Endothelial cell of umbilical vein (primary cell): Measurements from ENCODE around the gene LMF1. TPM values are rescaled to one million over a fixed set of nuclear protein-coding genes. Genes with fewer than 3 reads are reported as not detected.

ENCODE experiments used
- BruUV-seq: library from RNA; stranded (reverse); fragments of 400-500 nt; replicated peaks from 2 replicates; lab custom pipeline; 2021; lab: Mats Ljungman, UMichigan
- CTCF ChIA-PET: fragments of 300-600, 350-600 bp; sonication (Branson Sonifier 250); formaldehyde crosslinking; loops from one replicate; lab custom pipeline; 2021; ENCODE audit warnings: antibody characterized with exemption, inconsistent platforms; lab: Charles Lee
- POLR2A ChIA-PET: fragments of 300-600, 350-600 bp; sonication (Branson Sonifier 250); formaldehyde crosslinking; loops from one replicate; lab custom pipeline; 2021; ENCODE audit warnings: antibody characterized with exemption, inconsistent platforms; lab: Charles Lee
- DNase-seq: peaks from one replicate; pipeline ENCODE4 v3.0.0-alpha.2; 2011; ENCODE audit warnings: low read depth, low spot score
- FAIRE-seq: peaks from 2 replicates; lab custom pipeline; 2011; peaks lifted over from hg19 to GRCh38; lab: Jason Lieb, UNC
- H2AFZ ChIP-seq: 2 replicates; pipeline ENCODE4 v1.6.0; 2012; ENCODE audit warnings: low read depth, low read length, control low read depth, inconsistent platforms
- H3K27ac ChIP-seq: 2 replicates; pipeline ENCODE4 v1.5.1; 2011; ENCODE audit warnings: low read depth, mild to moderate bottlenecking, control low read depth, low read length, moderate library complexity; ENCODE audit not compliant: insufficient read depth
- H3K27me3 ChIP-seq, 2 experiments: 2 replicates each; pipeline versions ENCODE4 v1.6.0 to v1.6.1; 2011; ENCODE audit warnings: low read length in 2 of 2, mixed read lengths in 1 of 2; ENCODE audit not compliant: control insufficient read depth in 2 of 2, insufficient read depth in 2 of 2
- H3K36me3 ChIP-seq, 2 experiments: 2 replicates in 1 of 2; 3 replicates in 1 of 2; pipeline ENCODE4 v1.5.1; 2011; ENCODE audit warnings: low read length in 2 of 2, mild to moderate bottlenecking in 1 of 2, moderate library complexity in 1 of 2; ENCODE audit not compliant: control insufficient read depth in 2 of 2, insufficient read depth in 2 of 2; ENCODE audit errors: extremely low read depth in 1 of 2
- H3K4me1 ChIP-seq: 3 replicates; pipeline ENCODE4 v1.5.1; 2011; ENCODE audit warnings: mild to moderate bottlenecking, low read length; ENCODE audit not compliant: control insufficient read depth, insufficient read depth; ENCODE audit errors: extremely low read depth
- H3K4me2 ChIP-seq: 2 replicates; pipeline ENCODE4 v1.6.1; 2011; ENCODE audit warnings: low read length, control low read depth, mixed read lengths; ENCODE audit not compliant: insufficient read depth
- H3K4me3 ChIP-seq, 3 experiments: fragments of 200-600 bp in 1 of 3; sonication (generic), shearing (Covaris generic) in 1 of 3; replicated peaks in 1 of 3; 2 replicates each; pipeline ENCODE4 v1.5.1; 2011 to 2016; ENCODE audit warnings: control low read depth in 3 of 3, low read length in 3 of 3, mild to moderate bottlenecking in 2 of 3, inconsistent platforms in 1 of 3, low read depth in 1 of 3, moderate library complexity in 1 of 3; ENCODE audit not compliant: insufficient read depth in 1 of 3
- H3K79me2 ChIP-seq: 2 replicates; pipeline ENCODE4 v1.6.0; 2012; ENCODE audit warnings: low read length, inconsistent platforms; ENCODE audit not compliant: control insufficient read depth, insufficient read depth
- H3K9ac ChIP-seq: replicated peaks from 2 replicates; pipeline ENCODE3; 2011; ENCODE audit warnings: low read length, control low read depth; ENCODE audit not compliant: insufficient read depth; ENCODE audit errors: extremely low read depth
- H3K9me1 ChIP-seq: replicated peaks from 3 replicates; pipeline ENCODE4 v1.6.0; 2011; ENCODE audit warnings: mild to moderate bottlenecking, low read length; ENCODE audit not compliant: control insufficient read depth, insufficient read depth; ENCODE audit errors: extremely low read depth
- H3K9me3 ChIP-seq: replicated peaks from 2 replicates; pipeline ENCODE4 v1.5.1; 2012; ENCODE audit warnings: low read length, inconsistent platforms; ENCODE audit not compliant: control insufficient read depth, insufficient read depth
- H4K20me1 ChIP-seq: replicated peaks from 2 replicates; pipeline ENCODE3; 2011; ENCODE audit warnings: mild to moderate bottlenecking, low read length; ENCODE audit not compliant: control insufficient read depth, insufficient read depth; ENCODE audit errors: extremely low read depth
- EZH2 ChIP-seq: IDR thresholded peaks from 2 replicates; pipeline ENCODE4 v1.6.1; 2012; ENCODE audit warnings: borderline replicate concordance, low read depth, mild to moderate bottlenecking, moderate library complexity, low read length, inconsistent platforms; ENCODE audit not compliant: severe bottlenecking
- FOS ChIP-seq: IDR thresholded peaks from 2 replicates; pipeline ENCODE4 v1.6.1; 2011; ENCODE audit warnings: mild to moderate bottlenecking, low read length, moderate library complexity, borderline replicate concordance; ENCODE audit not compliant: insufficient read depth
- GATA2 ChIP-seq: IDR thresholded peaks from 2 replicates; pipeline ENCODE4 v1.7.0; 2011; ENCODE audit warnings: low read depth, mild to moderate bottlenecking, moderate library complexity, mixed read lengths, low read length; ENCODE audit not compliant: insufficient read length, insufficient read depth
- JUN ChIP-seq: IDR thresholded peaks from 2 replicates; pipeline ENCODE4 v1.6.1; 2011; ENCODE audit warnings: borderline replicate concordance, low read depth; ENCODE audit not compliant: insufficient read length, insufficient read depth
- MAX ChIP-seq: IDR thresholded peaks from 2 replicates; pipeline ENCODE4 v1.6.1; 2011; ENCODE audit not compliant: insufficient read depth, insufficient read length
- MYC ChIP-seq: IDR thresholded peaks from one replicate; pipeline ENCODE4 v1.6.1; 2011; ENCODE audit warnings: mild to moderate bottlenecking, low read depth, low read length
- POLR2A ChIP-seq: IDR thresholded peaks from 2 replicates; pipeline ENCODE4 v1.6.1; 2012; ENCODE audit warnings: low read depth, mild to moderate bottlenecking, control low read depth, low read length
- POLR2AphosphoS5 ChIP-seq: IDR thresholded peaks from 2 replicates; pipeline ENCODE4 v1.6.1; 2012; ENCODE audit warnings: low read depth, mild to moderate bottlenecking, control low read depth, low read length, moderate library complexity; ENCODE audit not compliant: insufficient read depth
- dilution Hi-C: fragments of 300-500 bp; cut with MboI; formaldehyde crosslinking; loops from one replicate; pipeline ENCODE4 v1.15.0; 2019; ENCODE audit warnings: low sequenced_read_pairs; ENCODE audit not compliant: extremely low pct_ligation_motif_present
- intact Hi-C: fragments of 100-400 bp; cut with micrococcal nuclease; formaldehyde crosslinking; loops from one replicate; pipeline ENCODE4 v1.10.0; 2022
- polyA plus RNA-seq, 4 experiments: library from polyadenylated mRNA; depleted of rRNA in 3 of 4; stranded (reverse) in 3 of 4; unstranded in 1 of 4; fragments of >200 nt; gene quantifications; 2 replicates each; pipeline versions ENCODE4 v1.2.1 to v1.2.3, GENCODE V29; 2011 to 2012; ENCODE audit warnings: missing spikeins in 1 of 4
- total RNA-seq: library from RNA; stranded (reverse); gene quantifications from 2 replicates; pipeline ENCODE4 v1.2.3, GENCODE V29; 2021
- TF ChIP-seq, protein P1 (sequence below), 2 donors: IDR thresholded peaks; 1 replicate in 1 of 2; 2 replicates in 1 of 2; pipeline ENCODE4 v1.5.1; 2011; ENCODE audit warnings: low read length in 2 of 2, mild to moderate bottlenecking in 2 of 2, moderate library complexity in 2 of 2, control low read depth in 1 of 2, inconsistent platforms in 1 of 2, low read depth in 1 of 2; ENCODE audit not compliant: insufficient read depth in 1 of 2; ENCODE audit errors: extremely low read depth in 1 of 2

Gene LMF1
- total and polyA plus RNA-seq, 2 donors (not counting 3 experiments of a cell fraction or from before 2014, with no cell fraction given), result 17.8 TPM

- Histone ChIP-seq H3K27me3 (no peaks in the 10 kb centered on the region), H3K4me1 (peaks cover 16% of the 10 kb centered on the region), H3K4me2 (no peak overlapping the region), H2AFZ (no peak overlapping the region), H3K9ac (no peak overlapping the region), H4K20me1 (no peaks in the 10 kb centered on the region), H3K79me2 (no peaks in the 10 kb centered on the region), H3K4me3 (no peak overlapping the region), H3K9me3 (no peaks in the 10 kb centered on the region), H3K36me3 (no peaks in the 10 kb centered on the region), H3K27ac (no peak overlapping the region), H3K9me1 (no peaks in the 10 kb centered on the region)
- FAIRE-seq (no peak), DNase-seq (no peak)
- dilution Hi-C loops, result no loop called here
- no TSS peak for BruUV-seq
- ChIA-PET CTCF (interaction anchor here (1.0 kb wide), 1 partner anchor 50 kb away, joined by 3 read pairs; no protein-coding TSS in a partner anchor), POLR2A (no interaction called here)
- no peak for TF ChIP-seq MAX
- TF ChIP-seq POLR2A, result no peak
- TF ChIP-seq MYC, result no peak
- TF ChIP-seq JUN, result no peak
- no peak for TF ChIP-seq EZH2
- no peak for TF ChIP-seq FOS
- TF ChIP-seq, protein P1, sequence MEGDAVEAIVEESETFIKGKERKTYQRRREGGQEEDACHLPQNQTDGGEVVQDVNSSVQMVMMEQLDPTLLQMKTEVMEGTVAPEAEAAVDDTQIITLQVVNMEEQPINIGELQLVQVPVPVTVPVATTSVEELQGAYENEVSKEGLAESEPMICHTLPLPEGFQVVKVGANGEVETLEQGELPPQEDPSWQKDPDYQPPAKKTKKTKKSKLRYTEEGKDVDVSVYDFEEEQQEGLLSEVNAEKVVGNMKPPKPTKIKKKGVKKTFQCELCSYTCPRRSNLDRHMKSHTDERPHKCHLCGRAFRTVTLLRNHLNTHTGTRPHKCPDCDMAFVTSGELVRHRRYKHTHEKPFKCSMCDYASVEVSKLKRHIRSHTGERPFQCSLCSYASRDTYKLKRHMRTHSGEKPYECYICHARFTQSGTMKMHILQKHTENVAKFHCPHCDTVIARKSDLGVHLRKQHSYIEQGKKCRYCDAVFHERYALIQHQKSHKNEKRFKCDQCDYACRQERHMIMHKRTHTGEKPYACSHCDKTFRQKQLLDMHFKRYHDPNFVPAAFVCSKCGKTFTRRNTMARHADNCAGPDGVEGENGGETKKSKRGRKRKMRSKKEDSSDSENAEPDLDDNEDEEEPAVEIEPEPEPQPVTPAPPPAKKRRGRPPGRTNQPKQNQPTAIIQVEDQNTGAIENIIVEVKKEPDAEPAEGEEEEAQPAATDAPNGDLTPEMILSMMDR (IDR thresholded peaks at IDR 0.05; ENCODE audit: extremely low read depth in 1 of 2, insufficient read depth in 1 of 2, low read depth in 1 of 2, low read length in 2 of 2), result no peak
- no peak for TF ChIP-seq GATA2
- TF ChIP-seq POLR2AphosphoS5, result no peak
- intact Hi-C loops, result no loop called here
These were observed 36.6 kb upstream of the LMF1 start for GRCh38 chr16:1007284-1007850.
